OCI-M1 (cell line): Measurements from ENCODE around the gene LPIN2.
A peak's percentile ranks its signal among the peaks of the same experiment; 100 is the strongest.
"Not testable (repeated sequence)": the region's sequence is repeated elsewhere in the genome, so short reads cannot be mapped to it uniquely, and the experiment has no call there.

Experiments
- DNase-seq: peaks from one replicate; lab custom pipeline; 2025; lab: John Stamatoyannopoulos, UW

Gene LPIN2

DNA sequence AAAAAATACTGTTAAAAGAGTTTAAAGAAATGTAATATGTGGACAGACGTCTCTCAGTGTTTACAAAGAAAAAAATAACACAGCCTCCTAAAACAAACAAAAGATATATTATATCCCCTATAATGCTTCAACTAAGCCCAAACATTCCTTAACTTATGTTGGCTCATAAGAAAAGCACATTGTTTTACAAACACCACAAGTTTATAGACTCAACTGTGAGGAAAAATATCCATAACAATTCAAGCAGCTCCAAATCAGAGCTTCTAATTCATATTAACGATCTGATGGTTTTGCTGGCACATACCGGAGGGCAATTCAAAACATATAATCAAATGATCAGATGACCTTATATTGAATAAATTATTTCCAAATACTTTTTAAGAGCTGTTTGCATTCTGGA, 5.5 kb downstream of the LPIN2 start:
- no peak for DNase-seq

DNA sequence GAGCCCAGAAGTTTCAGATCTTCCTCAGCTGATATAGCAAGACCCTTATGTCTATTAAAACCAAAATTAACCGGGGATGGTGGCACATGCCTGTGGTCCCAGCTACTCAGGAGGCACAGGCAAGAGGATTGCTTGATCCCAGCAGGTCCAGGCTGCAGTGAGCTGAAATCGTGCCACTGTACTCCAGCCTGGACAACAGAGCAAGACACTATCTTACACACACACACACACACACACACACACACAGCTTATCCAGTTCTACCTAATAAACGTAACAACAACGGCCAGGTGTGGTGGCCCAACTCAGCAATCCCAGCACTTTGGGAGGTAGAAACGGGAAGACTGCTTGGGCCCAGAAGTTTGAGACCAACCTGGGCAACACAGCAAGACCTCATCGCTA, 7.5 kb downstream of the LPIN2 start:
- no peak for DNase-seq

DNA sequence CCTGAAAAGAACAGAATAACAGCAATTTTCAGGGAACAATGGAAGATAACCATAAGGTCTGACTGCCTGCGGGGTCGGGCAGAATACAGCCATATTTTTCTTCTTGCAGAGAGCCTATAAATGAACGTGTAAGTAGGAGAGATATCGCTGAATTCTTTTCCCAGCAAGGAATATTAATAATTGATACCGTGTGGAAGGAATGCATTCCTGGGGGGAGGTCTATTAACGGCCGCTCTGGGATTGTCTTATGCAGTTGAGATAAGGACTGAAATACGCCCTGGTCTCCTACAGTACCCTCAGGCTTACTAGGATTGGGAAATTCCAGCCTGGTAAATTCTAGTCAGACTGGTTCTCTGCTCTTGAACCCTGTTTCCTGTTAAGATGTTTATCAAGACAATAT, 9.2 kb downstream of the LPIN2 start:
- DNase-seq: not testable (repeated sequence)

DNA sequence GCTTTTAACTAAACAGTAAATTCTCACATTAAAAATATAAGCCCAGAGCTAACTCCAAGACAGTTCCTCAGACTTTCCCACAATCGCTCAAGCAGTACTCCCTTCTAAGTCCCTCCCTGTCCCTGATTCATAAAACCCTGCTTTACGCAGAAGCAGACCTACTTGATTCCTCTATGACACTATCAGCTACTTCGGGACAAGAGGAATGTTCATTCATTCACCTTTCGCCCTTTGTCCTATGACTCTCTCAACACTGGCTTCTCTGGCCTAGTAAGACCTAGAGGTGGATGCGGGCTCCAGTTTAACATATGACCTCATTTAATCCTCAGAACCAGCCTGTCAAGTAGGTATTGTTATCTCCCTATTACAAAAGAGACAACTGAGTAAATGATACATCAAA, 10.2 kb downstream of the LPIN2 start:
- DNase-seq: no peak

DNA sequence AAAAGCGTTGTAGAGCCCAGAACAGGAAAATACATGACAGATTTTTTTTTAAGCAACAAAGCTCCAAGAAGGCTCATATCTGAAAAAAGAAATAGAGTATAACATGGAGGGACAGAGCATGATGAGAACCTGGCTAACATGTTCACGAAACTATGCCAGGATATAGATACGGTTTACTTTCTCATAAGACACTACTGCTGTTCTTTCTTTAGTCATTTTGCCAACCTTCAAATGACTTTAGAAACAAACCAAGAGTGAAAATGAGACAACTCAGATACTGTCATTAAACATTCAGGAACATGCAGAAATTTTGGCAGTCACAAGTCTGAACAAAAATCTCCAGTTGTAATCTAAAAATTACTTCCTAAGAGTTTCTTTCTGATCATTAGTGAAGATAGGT, 14.3 kb downstream of the LPIN2 start:
- no peak for DNase-seq

DNA sequence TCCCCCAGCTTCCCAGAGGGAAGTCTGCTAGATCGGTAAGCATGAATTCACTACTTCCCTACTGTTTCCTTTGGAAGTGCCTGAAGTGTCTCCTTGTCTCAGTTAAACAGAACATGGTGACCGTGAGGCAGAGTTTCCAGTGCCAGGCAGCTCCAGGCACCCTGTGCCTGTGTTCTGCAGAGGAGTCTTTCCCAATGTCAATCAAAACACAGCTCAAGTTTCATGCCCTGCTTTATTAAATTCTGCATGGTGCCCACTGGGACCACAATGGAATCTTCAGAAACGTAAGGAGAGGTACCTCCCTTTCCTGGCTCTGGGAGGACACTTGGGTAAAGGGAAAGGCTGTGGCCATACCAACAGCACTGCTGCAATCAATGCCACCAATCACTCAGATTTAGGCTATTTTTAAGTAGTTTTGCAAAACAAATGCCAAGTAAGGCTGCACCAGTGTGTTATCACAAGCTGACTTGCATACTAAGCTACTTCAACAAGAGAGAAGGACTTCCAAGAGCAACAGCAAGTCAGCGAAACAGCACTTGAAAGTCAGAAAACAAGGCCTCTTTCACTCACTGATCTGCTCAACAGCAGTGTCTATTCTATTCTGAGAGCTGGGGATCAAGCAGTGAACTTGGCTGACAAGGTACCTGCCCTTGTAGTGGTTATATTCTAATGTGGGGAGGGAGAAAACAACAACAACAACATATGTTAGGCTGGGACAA, 14.9 kb downstream of the LPIN2 start:
- no peak for DNase-seq

DNA sequence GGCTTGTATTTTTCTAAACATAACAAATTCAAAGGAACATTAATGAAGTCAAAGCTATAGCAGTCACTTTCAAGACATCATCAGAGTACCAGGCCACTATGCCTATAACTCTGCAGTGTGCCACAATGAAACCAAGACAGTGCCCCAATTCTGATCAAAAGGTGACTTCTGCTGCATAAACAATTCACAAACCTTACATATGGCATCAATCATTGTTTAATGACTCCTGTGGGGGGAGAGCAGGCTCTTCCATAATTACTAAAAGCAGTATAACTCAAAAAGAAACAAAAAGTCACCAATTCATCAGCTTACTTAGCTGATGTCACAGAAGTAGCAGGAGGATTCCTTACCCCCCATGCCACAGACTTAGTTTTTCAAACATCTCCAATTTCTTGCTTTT, 15.5 kb downstream of the LPIN2 start:
- no peak for DNase-seq

DNA sequence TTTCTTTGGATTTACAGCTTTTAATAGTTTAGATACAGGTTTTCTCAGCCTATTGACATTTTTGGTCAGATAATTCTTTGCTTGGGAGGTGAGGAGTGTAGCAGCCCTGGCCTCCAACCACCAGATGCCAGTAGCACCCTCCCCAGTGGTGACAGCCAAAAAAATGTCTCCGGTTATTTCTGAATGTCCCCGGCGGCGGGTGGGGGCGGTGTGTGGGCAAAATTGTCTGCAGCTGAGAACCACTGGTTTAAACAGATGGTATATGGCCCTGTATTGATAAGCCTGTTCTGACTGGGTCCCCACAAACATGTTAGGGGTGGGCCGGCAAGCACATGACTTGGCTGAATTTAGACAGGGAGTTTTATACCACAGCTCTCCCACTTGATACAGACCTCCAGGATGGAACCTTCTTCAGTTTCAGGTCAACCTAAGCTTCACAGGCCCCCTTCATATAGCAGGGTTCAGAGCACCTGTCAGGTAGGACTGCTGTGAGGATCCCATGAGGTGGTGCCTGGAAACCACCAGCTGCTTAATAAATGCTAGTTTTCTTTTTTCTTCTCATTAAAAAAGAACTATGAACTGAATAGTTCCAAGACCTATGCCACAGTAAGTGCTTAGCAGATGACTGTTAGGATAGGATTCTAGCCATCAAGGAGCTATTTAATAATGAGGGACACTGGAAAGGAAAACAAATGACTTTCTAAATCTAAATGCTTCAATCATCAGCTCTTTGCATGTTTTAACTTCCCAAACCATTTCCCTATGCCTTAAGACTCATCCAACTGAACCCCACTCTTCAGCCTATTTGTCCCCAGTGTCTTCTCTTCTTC, 18.1 kb downstream of the LPIN2 start:
- DNase-seq: peak; percentile 98

DNA sequence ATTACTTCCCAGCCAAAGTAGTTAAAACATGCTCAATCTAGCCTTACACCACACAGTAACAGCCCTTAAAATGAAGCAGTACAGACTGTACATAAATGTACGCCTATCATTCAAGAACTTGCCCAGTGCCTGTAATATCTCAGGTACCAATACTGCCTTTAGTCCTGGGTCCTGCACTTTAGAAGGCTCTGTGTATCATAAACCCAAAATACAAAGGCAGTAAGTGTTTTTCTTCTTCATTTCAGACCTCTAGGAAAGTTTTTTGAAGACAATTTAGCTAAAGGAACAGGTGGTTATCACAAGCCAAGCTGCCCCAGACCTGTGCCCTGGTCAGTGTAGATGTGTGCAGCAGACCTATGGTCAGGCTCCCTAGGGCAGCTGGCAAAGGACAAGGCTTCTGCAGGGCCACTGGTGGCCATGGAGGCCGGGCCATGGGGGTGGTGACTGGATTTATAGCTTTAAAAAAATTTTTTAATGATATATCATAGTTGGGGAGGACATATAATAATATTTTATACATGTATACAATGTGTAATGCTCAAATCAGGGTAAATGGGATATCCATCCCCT, 18.8 kb downstream of the LPIN2 start:
- peak; percentile 63 for DNase-seq

DNA sequence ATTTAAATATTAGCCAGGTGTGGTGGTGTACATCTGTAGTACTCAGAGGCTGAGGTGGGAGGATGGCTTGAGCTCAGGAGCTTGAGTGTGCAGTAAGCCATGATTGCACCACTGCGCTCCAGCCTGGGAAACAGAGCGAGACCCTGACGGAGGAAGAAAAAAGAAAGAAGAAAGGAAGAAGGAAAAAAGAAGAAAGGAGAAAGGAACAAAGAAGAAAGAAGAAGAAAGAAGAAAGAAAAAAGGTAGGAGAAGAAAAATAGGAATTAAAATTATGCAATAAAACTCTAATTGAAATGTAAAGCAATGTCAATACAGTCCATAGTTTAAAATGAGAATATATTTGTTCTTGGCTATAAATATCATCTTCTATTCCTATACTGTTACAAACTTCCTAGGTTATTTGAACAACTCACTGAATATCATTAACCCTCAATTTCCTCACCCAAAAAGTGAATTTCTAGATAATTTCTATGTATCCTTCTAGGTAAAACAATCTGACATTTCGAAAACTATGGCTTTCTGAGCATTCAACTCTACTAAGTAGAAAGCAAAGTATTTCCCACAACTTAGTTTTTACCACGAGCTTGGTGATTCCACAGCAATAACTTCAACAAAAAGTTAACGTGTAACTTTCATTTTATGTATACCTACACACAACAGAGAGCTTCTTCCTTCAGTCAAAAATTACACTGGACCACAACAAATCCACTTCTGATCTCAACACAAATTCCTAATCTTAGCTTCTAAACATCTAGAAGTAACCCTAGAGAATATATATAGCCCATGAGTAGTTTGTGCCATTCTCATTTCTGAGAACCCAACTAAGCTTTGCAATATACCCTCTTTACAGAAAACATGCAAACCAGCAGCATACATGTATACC, 19.7 kb downstream of the LPIN2 start:
- DNase-seq: no peak

DNA sequence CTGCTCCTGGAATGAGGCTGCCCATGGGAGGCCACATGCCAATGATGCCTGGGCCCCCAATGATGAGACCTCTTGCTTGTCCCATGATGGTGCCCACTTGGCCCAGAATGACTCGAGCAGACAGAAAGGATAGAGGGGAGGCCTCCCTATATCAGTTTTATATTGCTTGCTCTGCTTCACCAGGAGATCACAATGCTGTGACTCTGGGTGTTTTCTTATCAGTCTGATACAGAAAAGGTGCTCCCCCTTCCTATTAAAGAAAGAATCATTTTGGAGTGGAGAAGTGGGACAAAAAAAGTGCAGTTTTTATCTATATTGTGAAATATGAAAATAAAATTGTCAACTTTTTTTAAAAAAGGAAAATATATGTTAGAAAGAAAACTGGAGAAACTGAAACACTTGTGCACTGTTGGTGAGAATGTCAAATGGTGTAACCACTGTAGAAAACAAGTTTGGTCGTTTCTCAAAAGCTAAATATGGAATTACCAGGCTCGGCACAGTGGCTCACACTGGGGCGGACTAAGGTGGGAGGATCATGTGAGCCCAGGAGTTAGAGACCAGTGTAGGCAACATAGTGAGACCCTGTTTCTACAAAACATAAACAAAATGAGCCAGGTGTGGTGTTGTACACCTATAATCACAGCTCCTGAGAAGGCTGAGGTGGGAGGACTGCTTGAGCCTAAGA, 21.8 kb downstream of the LPIN2 start:
- DNase-seq: peak; percentile 42

DNA sequence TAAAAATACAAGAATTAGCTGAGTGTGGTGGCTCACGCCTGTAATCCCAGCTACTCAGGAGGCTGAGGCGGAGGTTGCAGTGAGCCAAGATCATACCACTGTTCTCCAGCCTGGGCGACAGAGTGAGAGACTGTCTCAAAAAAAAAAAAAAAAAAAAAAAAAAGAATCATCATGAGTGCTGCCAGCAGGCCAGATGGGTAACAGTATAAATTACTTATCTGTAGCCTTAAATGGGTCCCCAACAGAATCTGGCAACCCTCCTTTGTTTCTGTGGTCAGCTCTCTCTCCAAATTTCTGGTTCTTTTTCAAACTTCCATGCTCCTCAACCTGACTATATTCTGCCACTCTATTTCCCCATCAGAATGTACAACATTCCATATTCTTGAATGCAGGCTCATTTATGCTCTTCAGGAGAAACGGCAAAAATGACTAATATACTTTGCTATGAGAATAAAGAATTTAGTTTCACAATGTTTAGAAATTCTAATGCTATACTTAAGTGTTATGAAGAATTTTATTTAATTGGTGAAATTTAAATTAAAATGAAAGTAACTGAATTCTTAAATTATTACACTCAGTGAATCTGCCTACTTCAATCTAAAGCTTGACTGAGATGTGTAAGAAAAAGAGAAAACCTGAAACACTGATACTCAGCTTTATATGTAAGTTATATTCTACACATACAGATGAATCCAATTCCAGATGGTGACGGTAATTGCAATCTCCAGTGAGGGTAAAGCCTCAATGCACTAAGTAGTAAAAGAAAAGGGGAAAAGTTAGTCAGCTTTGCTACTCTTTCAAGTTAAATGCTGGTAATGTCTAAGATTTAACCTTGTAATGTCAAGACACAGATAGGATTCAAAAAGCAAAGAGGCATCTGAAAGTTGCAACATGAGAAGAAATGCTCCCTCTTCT, 24.8 kb downstream of the LPIN2 start:
- DNase-seq: no peak

DNA sequence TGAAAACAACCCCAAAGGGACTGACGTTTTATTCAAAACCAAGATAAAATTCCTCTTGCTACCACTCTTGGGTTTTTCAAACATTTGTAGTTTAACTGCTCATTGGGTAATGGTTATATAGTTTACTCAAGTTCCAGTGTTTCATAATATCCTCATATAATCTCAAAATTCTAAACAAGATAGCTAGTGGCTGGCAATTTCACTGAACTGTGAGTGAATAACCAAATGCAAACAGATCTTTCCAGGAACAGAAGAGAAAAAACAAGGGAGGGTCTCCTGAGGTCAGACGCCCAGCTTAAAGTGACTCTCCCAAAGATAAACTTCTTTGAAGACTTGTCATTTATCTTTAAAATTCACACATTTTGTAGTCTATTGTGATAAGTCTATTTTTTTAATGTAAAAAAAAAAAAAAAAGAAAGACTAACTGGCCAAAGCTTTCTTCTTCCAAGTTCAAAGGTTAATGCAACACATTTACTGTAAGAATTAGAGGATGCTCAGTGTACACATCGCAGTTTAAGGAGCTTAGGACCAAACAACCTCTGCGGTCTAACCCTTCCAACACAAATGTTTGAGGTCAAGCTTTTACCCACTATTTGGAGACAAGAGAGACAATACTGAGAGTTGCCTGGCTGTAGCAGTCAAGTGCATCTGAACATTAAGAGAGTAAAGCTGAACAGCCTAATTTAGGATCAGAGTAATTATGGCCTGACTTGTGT, 26.6 kb downstream of the LPIN2 start:
- DNase-seq: peak; percentile 78

DNA sequence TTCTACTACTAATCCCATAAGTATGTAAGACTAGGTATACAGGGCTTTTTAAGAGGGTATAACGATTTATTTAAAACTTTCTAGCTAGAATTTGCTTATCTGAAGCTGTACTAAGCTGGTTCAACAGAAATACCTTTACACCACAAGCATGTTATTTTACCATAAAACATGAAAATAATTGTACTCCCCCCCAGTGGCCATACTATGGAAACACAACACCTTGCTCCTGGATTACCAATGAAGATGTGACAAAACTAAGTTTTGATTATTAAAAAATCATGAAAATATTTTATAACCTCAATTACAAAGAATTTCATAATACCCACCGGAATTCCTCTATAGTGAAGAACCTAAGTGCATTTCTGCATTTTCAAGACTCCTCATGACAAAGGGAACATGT, 27.3 kb downstream of the LPIN2 start:
- peak; percentile 82 for DNase-seq

DNA sequence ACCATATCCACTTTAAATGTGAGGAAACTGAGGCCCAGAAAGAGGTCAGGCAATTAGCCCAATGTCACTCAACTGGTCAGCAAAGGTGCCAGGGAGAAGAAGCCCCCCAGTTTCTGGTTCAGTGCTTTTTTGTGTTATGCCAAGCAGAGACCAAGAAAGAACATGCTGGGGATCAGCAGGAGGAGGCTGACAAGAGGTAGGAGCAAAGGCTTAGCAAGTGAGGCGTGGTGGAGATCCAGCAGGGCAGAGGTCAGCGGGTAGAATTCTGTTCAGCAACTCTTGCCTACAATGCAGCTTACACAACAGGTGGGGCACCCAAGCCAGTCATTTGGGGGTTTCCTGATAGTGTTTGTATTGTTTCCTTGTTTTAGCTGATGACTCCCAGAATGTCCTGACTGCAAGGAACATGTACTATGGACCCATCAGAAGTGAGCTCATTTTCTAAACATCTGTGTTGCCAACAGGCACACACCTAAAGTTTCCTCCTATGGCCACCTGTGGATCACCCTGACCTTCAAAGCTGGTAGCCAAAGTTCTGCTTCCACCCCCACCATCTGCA, 28.2 kb downstream of the LPIN2 start:
- no peak for DNase-seq

DNA sequence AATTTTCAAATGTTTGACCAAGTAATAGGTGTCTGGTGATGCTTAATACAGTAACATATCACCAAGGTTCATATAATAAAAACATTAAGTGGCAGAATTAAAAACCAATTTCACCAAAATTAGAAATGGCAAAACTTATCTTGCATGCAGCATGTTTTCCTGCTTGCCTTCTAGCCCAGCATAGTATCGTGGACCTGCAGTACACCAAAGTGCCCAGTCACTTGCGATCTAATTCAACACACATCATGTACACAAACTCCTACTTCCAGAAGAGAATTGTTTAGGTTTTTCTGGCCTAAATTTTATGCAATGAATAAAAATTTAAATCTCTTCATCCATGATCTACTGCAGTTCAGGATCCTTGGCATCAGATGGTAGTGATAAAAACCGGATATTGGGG, 28.9 kb downstream of the LPIN2 start:
- DNase-seq: no peak

DNA sequence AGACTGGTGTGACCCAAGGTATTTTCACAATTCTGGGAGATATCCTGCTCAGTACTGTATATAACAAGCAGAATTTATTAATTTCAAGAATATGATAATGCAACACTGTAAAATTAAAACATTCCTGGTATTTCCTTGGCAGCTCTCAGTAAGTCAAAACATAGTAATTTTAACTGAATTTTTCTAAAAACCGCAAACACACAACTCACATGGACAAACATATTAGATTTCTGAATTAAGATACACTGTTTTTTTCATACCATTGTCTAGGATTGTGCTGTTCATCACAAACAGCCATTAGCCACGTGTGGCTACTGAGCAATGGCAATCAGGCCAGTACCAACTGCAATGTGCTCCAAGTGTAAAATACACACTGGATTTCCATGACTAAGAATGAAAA, 29.6 kb downstream of the LPIN2 start:
- peak; percentile 53 for DNase-seq

DNA sequence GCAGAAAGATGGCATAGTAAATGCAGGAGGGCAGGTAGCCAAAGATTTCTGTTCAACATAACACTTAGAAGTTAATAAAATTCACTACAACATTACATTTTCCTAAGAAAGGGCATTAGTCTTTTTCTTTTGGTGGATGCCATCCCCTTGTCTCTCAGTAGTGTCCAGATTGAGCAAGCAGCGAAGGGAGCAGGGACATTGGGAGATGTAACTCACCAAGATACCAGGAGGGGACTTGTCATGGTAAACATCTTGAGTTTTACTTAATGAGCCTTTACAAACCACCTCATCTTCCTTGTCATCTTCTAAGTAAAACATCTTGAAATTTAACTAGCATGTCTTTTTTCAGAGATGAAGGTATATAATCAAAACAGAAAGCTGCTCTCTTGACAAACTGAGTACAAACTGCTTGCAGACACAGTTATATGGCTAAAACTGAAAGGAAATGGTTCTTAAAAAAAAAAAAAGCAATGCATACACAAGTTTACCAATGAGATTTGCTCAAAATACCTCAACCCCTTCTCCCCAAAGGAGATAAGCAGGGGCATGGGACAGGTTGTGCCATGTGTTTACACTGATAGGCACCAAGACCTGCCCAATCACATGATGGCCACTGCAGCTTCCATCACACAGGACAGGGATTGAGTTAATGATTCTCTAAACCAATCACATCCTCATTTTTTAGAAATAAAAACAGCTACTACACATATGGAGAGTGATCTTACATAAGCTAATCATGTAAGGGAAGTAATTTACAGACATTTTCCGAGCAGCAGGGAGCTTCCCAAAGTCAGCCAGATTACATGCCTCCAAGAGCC, 30.3 kb downstream of the LPIN2 start:
- DNase-seq: peak; percentile 96

DNA sequence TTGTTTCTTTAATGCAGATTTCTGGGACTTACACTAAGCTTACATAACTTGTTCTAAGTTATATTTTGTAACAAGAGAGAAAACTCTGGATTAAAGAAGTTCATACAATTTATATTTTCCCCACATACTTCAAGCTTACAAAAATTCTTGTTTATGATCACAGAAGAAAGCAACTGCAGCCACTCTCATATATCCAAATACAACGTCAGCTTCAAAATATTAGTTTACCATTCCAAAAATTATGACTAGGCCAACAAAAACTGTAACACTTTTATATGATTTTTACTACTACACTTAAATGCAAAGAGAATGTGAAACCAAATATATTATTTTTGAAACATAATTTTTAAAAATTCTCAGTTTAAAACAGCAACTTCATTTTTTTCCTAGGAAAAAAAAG, 30.9 kb downstream of the LPIN2 start:
- no peak for DNase-seq
